ENCODE measurements around the gene NFX1. TPM values are rescaled to one million over a fixed set of nuclear protein-coding genes. Genes with fewer than 3 reads are reported as not detected.
A peak's percentile ranks its signal among the peaks of the same experiment; 100 is the strongest.
"Not testable (repeated sequence)": the region's sequence is repeated elsewhere in the genome, so short reads cannot be mapped to it uniquely, and the experiment has no call there.

The NFX1 gene
- total RNA-seq, 1 experiment from 2014 or later: 22.6 TPM

DNA sequence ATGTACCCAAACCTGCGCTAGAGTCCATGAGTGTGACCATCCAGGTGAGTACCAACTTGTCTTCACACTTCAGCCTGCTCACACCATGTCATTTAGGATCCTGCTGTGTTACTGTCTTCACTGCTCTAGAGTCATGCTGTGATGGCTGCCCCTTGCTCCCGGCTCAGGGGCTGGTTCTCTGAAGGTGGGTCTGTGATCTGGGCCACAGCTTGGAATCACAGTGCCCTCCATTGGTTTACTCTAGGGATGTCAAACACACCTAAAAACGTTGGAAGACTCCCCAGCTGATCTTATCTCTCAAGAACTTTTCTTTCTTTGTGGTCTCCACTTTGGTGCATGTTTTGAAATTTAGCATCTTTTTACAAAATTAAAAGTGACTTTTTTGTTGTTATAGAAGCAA is 53.8 kb downstream of the NFX1 start:
- DNase-seq: no peak
- H3K9me3 ChIP-seq (replicated peaks): no peaks in the 10 kb centered on the region; the same call in 1 of the 2 replicates
- H3K4me1 ChIP-seq: no peaks in the 10 kb centered on the region
- H3K27me3 ChIP-seq: no peaks in the 10 kb centered on the region
- H3K36me3 ChIP-seq: peaks cover 83% of the 10 kb centered on the region
- no peak overlapping the region for H3K27ac ChIP-seq
- no peak overlapping the region for H3K4me3 ChIP-seq

DNA sequence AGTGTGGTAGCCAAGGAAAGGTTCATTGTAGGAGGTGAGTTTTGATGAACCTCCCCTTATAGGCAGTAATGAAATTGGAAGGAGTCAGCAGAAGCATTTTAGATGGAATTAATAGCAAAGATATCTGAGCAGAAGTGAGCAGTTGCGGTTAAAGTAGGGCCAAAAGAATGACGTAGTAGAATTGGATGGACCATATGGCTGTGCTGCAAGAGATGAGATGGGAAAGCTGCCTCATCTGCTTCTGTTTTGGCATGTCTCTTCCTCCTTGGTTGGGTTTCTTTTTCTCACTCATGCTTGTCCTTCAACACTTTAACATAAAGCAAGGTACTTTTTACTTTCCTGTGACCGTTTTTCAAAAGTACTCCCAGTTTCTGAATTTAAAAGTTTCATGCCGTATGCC is 56.2 kb downstream of the NFX1 start:
- H3K9me3 ChIP-seq (replicated peaks): no peaks in the 10 kb centered on the region
- no peak overlapping the region for H3K4me3 ChIP-seq
- H3K36me3 ChIP-seq: peaks cover 62% of the 10 kb centered on the region
- DNase-seq: no peak
- H3K27me3 ChIP-seq: no peaks in the 10 kb centered on the region
- H3K4me1 ChIP-seq: no peaks in the 10 kb centered on the region; the same call in 1 of the 2 replicates
- H3K27ac ChIP-seq: no peak overlapping the region

DNA sequence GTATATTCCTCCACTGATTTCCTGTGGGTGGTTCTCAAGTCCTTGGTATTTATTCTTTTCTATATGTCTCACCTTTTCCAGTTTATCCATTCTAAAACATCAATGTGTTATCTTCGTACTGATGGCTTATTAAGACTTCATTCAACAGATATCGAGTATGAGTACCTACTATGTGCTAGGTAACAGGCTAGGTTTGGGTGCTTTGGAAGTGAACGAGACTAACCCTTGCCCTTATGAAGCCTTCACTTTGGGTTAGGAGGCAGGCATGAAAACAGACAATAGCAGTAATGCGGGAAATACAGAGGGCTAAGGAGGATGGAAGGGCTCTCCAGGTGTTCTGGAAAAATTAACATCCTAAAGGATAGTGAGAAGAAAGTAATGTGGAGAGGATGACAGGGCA is 58.7 kb downstream of the NFX1 start:
- H3K4me1 ChIP-seq: peaks cover 1% of the 10 kb centered on the region
- H3K27ac ChIP-seq: no peak overlapping the region
- no peak overlapping the region for H3K4me3 ChIP-seq
- no peak for DNase-seq
- H3K9me3 ChIP-seq (replicated peaks): no peaks in the 10 kb centered on the region
- H3K36me3 ChIP-seq: peaks cover 49% of the 10 kb centered on the region
- H3K27me3 ChIP-seq: no peaks in the 10 kb centered on the region

DNA sequence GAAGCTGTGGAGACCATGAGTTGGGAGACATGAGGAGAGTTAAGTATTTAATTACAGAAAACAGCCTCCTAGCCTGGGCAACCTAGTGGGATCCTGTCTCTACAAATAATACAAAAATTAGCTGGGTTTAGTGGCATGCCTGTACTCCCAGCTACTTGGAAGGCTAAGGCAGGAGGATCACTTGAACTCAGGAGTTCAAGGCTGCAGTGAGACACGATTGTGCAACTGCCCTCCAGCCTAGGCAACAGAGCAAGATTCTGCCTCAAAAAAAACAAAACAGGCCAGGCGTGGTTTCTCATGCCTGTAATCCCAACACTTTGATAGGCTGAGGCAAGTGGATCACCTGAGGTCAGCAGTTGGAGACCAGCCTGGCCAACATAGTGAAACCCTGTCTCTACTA is 59.4 kb downstream of the NFX1 start:
- Histone ChIP-seq H3K9me3 (replicated peaks) (no peaks in the 10 kb centered on the region), H3K36me3 (peaks cover 41% of the 10 kb centered on the region), H3K4me1 (peaks cover 9% of the 10 kb centered on the region), H3K4me3 (no peak overlapping the region), H3K27ac (no peak overlapping the region), H3K27me3 (no peaks in the 10 kb centered on the region)
- DNase-seq: no peak

DNA sequence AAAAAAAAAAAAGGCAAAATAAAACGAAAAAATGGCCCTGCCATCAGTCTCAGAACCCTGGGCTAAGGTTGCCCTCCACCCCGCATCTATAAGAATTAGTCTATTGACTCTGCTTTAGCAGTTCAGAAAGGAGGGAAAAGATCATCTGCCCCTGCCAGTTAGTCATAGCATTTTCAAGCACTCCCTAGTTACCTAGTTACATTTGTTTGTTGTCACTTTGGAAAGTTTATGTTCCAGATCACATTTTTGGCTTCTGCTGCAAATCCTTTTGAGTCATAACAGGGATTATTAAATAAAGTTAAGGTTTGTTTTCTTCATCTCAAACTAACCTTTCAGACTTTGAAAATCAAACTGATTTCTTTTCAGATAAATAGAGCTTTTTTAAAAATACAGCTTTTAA is 60.0 kb downstream of the NFX1 start:
- Histone ChIP-seq H3K27me3 (no peaks in the 10 kb centered on the region), H3K36me3 (peaks cover 36% of the 10 kb centered on the region), H3K27ac (no peak overlapping the region), H3K9me3 (replicated peaks) (no peaks in the 10 kb centered on the region), H3K4me1 (peaks cover 14% of the 10 kb centered on the region), H3K4me3 (no peak overlapping the region)
- DNase-seq: peak in 1 of 2 experiments; percentile 6

DNA sequence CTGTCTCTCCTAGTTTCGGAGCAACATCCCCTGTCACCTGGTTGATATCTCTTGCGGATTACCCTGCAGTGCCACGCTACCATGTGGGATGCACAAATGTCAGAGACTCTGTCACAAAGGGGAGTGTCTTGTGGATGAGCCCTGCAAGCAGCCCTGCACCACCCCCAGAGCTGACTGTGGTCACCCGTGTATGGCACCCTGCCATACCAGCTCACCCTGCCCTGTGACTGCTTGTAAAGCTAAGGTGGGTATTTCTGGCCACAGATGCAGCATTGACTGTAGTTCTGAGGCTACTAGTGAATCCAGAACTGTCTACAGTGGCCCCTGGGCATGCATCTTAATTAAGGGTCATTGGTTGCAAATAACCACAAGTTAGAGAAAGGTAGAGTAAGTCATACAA is 61.2 kb downstream of the NFX1 start:
- no peak overlapping the region for H3K4me3 ChIP-seq
- no peaks in the 10 kb centered on the region for H3K27me3 ChIP-seq
- no peak overlapping the region for H3K27ac ChIP-seq
- peaks cover 15% of the 10 kb centered on the region for H3K4me1 ChIP-seq
- peaks cover 29% of the 10 kb centered on the region for H3K36me3 ChIP-seq
- DNase-seq: no peak
- no peaks in the 10 kb centered on the region for H3K9me3 ChIP-seq (replicated peaks)

DNA sequence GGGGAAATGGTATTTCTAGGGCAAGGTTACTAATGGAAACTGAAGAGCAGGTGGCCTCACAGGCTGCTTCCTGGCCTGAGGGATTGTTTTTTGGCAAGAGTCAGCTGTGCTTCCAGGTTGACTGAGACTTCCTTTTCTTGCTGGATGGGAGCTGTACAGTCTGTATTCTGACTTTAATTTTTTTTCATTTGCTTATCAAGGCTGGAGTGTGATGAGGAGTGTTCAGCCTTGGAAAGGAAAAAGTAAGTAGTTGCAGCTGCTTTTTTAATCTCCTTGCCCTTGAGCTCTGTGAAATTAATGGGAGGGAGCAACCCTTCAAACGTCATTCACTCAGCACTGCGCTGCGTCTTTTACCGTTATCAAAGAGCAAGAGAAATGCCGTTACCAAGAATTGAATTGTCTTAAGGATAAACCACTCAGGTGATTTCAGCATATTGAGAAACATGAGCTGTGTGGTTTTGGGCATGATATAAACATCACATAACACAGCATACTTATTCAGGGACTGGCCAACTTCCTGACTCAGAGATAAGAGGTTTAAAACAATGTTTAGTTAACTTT is 64.4 kb downstream of the NFX1 start:
- Histone ChIP-seq H3K4me3 (no peak overlapping the region), H3K27ac (peak overlapping the region; percentile 48), H3K9me3 (replicated peaks) (no peaks in the 10 kb centered on the region), H3K36me3 (peaks cover 10% of the 10 kb centered on the region), H3K4me1 (peaks cover 15% of the 10 kb centered on the region), H3K27me3 (no peaks in the 10 kb centered on the region)
- DNase-seq: peak; percentile 48 to 72

DNA sequence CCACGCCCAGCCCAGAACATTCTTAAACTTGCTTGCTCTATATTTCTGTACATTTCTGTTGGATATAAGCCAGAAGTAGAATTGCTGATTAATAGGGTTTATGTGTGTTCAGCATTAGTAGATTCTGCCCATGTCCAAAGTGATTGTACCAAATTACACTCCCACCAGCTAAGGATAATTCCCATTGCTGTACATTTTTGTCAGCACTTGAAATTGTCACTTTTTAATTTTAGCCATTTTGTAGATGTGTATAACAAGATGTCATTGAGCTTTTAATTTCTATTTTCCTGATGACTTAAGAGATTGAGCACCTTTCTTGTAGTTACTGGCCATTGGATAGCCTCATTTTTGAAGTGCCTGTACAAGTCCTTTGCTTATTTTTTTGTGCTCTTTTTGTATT is 65.6 kb downstream of the NFX1 start:
- H3K27me3 ChIP-seq: no peaks in the 10 kb centered on the region
- no peak overlapping the region for H3K27ac ChIP-seq
- H3K36me3 ChIP-seq: peaks cover 8% of the 10 kb centered on the region
- peaks cover 15% of the 10 kb centered on the region for H3K4me1 ChIP-seq
- no peak for DNase-seq
- no peaks in the 10 kb centered on the region for H3K9me3 ChIP-seq (replicated peaks)
- no peak overlapping the region for H3K4me3 ChIP-seq

DNA sequence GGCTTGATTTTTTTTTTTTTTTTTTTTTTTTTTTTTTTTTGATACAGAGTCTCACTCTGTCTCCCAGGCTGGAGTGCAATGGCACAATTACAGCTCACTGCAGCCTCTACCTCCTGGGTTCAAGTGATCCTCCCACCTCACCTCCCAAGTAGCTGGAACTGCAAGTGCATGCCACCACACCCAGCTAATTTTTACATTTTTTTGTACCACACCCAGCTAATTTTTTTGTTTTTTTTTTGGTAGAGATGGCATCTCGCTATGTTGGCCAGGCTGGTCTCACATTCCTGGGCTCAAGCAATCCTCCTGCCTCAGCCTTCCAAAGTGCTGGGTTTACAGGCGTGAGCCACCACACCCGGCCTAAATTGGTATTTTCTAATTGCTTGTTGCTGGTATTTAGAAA is 68.3 kb downstream of the NFX1 start:
- peaks cover 15% of the 10 kb centered on the region for H3K4me1 ChIP-seq
- not testable (repeated sequence) for H3K27ac ChIP-seq; H3K4me3 ChIP-seq; H3K9me3 ChIP-seq (replicated peaks); DNase-seq; H3K27me3 ChIP-seq; H3K36me3 ChIP-seq

DNA sequence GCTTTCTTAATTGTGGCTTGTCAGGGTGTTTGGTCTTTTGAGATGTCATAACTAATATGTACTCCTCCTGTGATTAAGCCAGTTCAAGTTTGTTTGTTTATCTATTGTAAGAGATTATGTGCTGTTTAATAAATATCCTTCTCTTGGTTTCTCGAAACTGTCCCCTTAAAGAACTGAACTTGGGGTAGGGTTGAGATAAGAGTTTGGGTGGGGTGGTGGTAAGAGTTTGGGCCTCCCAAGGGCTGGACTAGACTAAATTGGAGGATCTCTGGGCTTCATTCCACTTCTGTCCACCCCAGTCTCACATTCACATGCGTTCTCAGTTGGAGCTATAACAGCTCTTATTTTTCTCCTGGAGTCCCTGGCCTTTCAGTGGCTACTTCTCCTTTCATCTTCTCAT is 73.8 kb downstream of the NFX1 start:
- Histone ChIP-seq H3K27ac (no peak overlapping the region), H3K9me3 (replicated peaks) (no peaks in the 10 kb centered on the region), H3K36me3 (peaks cover 11% of the 10 kb centered on the region), H3K27me3 (no peaks in the 10 kb centered on the region), H3K4me1 (no peaks in the 10 kb centered on the region), H3K4me3 (no peak overlapping the region)
- no peak for DNase-seq

DNA sequence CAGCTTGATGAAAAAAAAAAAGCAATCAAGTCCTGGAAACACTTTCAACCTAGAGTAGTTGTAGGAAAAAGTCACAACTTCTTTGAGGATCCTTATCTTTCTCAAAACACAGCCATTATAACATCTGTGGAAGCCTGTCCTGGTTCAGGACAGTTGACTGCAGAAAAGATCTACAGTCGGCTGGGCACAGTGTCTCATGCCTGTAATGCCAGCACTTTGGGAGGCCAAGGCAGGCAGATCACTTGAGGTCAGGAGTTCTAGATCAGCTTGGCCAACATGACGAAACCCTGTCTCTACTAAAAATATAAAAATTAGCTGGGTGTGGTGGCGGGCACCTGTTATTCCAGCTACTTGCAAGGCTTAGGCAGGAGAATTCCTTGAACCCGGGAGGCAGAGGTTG is 74.5 kb downstream of the NFX1 start:
- peaks cover 12% of the 10 kb centered on the region for H3K36me3 ChIP-seq
- DNase-seq; H3K4me1 ChIP-seq; H3K4me3 ChIP-seq; H3K27ac ChIP-seq; H3K9me3 ChIP-seq (replicated peaks); H3K27me3 ChIP-seq: not testable (repeated sequence)

DNA sequence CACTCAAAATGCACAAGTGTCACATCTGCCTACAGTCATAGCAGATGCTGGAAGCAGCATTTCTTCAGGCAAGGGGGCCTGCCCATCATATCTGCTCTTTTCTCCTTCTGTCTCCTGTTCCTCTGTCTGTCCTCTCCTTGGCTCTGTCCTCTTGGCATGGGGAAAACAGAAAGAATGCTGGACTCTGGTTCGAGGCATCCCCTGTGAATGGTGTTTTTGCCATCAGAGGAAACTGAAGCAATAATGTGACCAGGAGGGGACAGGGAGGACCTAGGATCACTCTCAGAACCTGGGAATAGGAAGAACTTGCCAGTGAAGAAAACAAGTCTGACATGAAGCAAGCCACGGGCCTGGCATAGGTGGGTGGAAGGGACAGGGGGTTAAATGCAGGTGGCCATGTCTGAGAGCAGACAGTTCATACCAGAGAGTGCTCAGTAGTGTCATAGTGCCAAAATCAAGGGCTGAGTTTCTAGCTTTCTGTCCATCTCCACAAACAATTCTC is 76.7 kb downstream of the NFX1 start:
- H3K4me1 ChIP-seq: no peaks in the 10 kb centered on the region
- DNase-seq: no peak
- no peaks in the 10 kb centered on the region for H3K27me3 ChIP-seq
- H3K36me3 ChIP-seq: peaks cover 19% of the 10 kb centered on the region
- no peak overlapping the region for H3K4me3 ChIP-seq
- no peaks in the 10 kb centered on the region for H3K9me3 ChIP-seq (replicated peaks)
- no peak overlapping the region for H3K27ac ChIP-seq

DNA sequence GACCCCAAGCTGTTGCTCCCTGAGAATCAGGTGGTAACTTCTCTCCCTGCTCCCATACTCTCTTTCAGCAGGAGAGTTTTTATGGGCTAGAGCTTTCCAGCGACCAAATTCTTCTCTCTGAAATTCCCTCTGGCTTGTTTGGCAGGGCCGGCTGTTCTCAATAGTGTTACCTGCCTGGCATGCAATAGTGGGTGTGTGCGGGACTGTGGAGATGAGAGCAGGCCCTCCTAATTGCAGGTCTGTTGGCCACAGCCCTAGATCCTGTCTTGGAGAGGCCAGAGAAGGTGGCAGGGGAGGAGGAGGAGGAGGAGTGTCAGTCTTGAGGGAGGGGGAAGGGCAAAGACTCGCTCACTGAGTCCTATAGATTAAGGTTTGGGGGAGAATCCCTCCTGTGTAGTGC is 82.6 kb downstream of the NFX1 start:
- Histone ChIP-seq H3K27me3 (no peaks in the 10 kb centered on the region), H3K4me1 (no peaks in the 10 kb centered on the region), H3K4me3 (no peak overlapping the region), H3K9me3 (replicated peaks) (no peaks in the 10 kb centered on the region), H3K36me3 (peaks cover 8% of the 10 kb centered on the region), H3K27ac (no peak overlapping the region)
- DNase-seq: no peak

DNA sequence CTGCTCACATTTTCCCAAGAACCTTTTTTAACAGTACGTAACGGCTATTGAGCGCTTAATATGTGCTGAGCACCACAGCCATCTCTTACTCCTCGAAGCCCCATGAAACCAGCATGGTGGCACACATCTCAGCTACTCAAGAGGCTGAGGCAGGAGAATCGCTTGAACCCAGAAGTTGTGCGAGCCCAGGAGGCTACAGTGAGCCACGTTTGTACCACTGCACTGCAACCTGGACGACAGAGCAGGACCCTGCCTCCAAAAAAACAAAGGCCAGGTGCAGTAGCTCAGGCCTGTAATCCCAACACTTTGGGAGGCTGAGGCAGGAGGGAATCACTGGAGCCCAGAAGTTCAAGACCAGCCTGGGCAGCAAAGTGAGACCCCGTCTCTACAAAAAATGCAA is 83.9 kb downstream of the NFX1 start:
- DNase-seq: no peak
- Histone ChIP-seq H3K4me3 (no peak overlapping the region), H3K36me3 (peaks cover 8% of the 10 kb centered on the region), H3K4me1 (no peaks in the 10 kb centered on the region), H3K27me3 (no peaks in the 10 kb centered on the region), H3K9me3 (replicated peaks) (no peaks in the 10 kb centered on the region), H3K27ac (no peak overlapping the region)

DNA sequence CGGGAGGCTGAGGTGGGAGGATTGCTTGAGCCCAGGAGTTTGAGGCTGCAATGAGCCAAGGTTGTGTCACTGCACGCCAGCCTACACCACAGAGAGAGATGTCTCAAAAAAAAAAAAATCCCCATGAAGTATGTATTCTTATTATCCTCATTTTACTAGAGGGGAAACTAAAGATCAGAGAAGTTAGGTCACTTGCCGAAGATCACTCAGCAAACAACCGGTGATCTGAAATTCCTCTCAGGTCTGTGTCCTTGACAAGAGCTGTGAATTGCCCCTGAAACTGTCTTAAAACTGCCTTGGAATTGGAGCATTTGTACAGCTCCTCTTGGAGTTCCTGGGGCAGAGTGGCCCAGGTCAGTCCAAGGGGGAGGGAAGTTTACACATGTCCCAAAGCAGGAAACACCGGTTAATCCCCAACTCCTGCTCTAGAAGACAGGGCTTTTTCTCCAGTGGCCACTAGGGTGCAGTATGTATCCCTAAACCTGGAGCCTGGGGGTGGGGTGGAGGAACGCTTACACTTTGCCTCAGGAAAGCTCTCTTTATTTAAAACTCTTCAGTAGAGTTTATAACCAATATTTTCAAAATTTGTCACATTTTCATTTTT is 84.4 kb downstream of the NFX1 start:
- DNase-seq: peak; percentile 75 to 88
- Histone ChIP-seq H3K4me1 (no peaks in the 10 kb centered on the region), H3K9me3 (replicated peaks) (no peaks in the 10 kb centered on the region), H3K27ac (no peak overlapping the region), H3K4me3 (peak overlapping the region; percentile 9), H3K27me3 (no peaks in the 10 kb centered on the region), H3K36me3 (peaks cover 8% of the 10 kb centered on the region)
